OCI-LY7 (cell line): ENCODE data around the gene RNF150. TPM values are rescaled to one million over a fixed set of nuclear protein-coding genes. Genes with fewer than 3 reads are reported as not detected.

Experiments
- BruUV-seq: library from RNA; stranded (reverse); fragments of 400-500 nt; replicated peaks from 2 replicates; lab custom pipeline; 2021; lab: Mats Ljungman, UMichigan
- CTCF ChIA-PET: fragments of 300-600 bp; sonication (Branson Sonifier 250); formaldehyde crosslinking; loops from one replicate; lab custom pipeline; 2022; ENCODE audit warnings: antibody characterized with exemption; ENCODE audit not compliant: unreplicated experiment; lab: Charles Lee
- POLR2A ChIA-PET: fragments of 300-600 bp; sonication (Branson Sonifier 250); formaldehyde crosslinking; loops from one replicate; lab custom pipeline; 2022; ENCODE audit warnings: antibody characterized with exemption; lab: Charles Lee
- DNase-seq: peaks from one replicate; pipeline ENCODE4 v3.0.0-alpha.2; 2015; ENCODE audit warnings: low spot score
- H2AFZ ChIP-seq: fragments of 200-600 bp; sonication (generic), shearing (Covaris generic); 2 replicates; pipeline ENCODE4 v1.6.1; 2014; ENCODE audit warnings: mild to moderate bottlenecking, antibody characterized with exemption, low read length, moderate library complexity
- H3K27ac ChIP-seq: fragments of 200-600 bp; sonication (generic); 2 replicates; pipeline ENCODE4 v1.5.1; 2014; ENCODE audit warnings: mixed run types, low read depth, mild to moderate bottlenecking, moderate library complexity, low read length, inconsistent platforms; ENCODE audit not compliant: poor library complexity, severe bottlenecking
- H3K36me3 ChIP-seq: fragments of 200-600 bp; sonication (generic); 2 replicates; pipeline ENCODE4 v1.6.1; 2014; ENCODE audit warnings: mild to moderate bottlenecking, antibody characterized with exemption, low read length, moderate library complexity, mixed read lengths; ENCODE audit not compliant: insufficient read depth
- H3K4me1 ChIP-seq: fragments of 200-600 bp; sonication (generic); 2 replicates; pipeline ENCODE4 v1.5.1; 2014; ENCODE audit warnings: mild to moderate bottlenecking, low read length; ENCODE audit not compliant: insufficient read depth, poor library complexity, severe bottlenecking
- H3K4me2 ChIP-seq: fragments of 200-600 bp; sonication (generic); 2 replicates; pipeline ENCODE4 v1.6.1; 2014; ENCODE audit warnings: mild to moderate bottlenecking, low read length
- H3K4me3 ChIP-seq: fragments of 200-600 bp; sonication (generic); 2 replicates; pipeline ENCODE4 v1.5.1; 2014; ENCODE audit warnings: mild to moderate bottlenecking, low read depth, low read length; ENCODE audit not compliant: poor library complexity, severe bottlenecking
- H3K79me2 ChIP-seq: fragments of 200-600 bp; sonication (generic); 2 replicates; pipeline ENCODE4 v1.6.1; 2016; ENCODE audit warnings: low read depth, mild to moderate bottlenecking, low read length, moderate library complexity, mixed read lengths; ENCODE audit not compliant: insufficient read depth
- H3K9me2 ChIP-seq: fragments of 200-600 bp; sonication (generic); 2 replicates; pipeline ENCODE4 v1.6.1; 2016; ENCODE audit warnings: mild to moderate bottlenecking, low read length, mixed read lengths; ENCODE audit not compliant: insufficient read depth
- H3K9me3 ChIP-seq: fragments of 200-600 bp; sonication (generic); 2 replicates; pipeline ENCODE4 v1.6.1; 2014; ENCODE audit warnings: mild to moderate bottlenecking, mixed run types, low read length, mixed read lengths
- H4K20me1 ChIP-seq: fragments of 200-600 bp; sonication (generic); 2 replicates; pipeline ENCODE4 v1.6.1; 2014; ENCODE audit warnings: mild to moderate bottlenecking, antibody characterized with exemption, low read length, moderate library complexity, mixed read lengths; ENCODE audit not compliant: insufficient read depth
- EZH2phosphoT487 ChIP-seq: fragments of 200-600 bp; sonication (generic); IDR thresholded peaks from 2 replicates; pipeline ENCODE4 v1.6.1; 2018; ENCODE audit warnings: low read depth, borderline replicate concordance, mild to moderate bottlenecking, mixed run types, antibody characterized with exemption, low read length, moderate library complexity, mixed read lengths
- intact Hi-C: fragments of 100-400 bp; cut with micrococcal nuclease; formaldehyde crosslinking; loops from one replicate; pipeline ENCODE4 v1.10.0; 2022; ENCODE audit not compliant: unreplicated experiment
- total RNA-seq, 2 experiments: library from RNA; depleted of rRNA in 1 of 2; stranded (reverse); fragments of >200 nt in 1 of 2; shearing (Covaris generic) in 1 of 2; gene quantifications; 2 replicates each; pipeline ENCODE4 v1.2.3, GENCODE V29; 2014 to 2022
- TF ChIP-seq, protein P1 (sequence below): fragments of 200-600 bp; sonication (generic); conservative IDR thresholded peaks from 2 replicates; pipeline ENCODE4 v1.5.1; 2014; ENCODE audit warnings: mild to moderate bottlenecking, antibody characterized with exemption, low read length, moderate library complexity, mixed read lengths

The RNF150 gene
- total RNA-seq, 2 experiments from 2014 or later, result not detected

DNA sequence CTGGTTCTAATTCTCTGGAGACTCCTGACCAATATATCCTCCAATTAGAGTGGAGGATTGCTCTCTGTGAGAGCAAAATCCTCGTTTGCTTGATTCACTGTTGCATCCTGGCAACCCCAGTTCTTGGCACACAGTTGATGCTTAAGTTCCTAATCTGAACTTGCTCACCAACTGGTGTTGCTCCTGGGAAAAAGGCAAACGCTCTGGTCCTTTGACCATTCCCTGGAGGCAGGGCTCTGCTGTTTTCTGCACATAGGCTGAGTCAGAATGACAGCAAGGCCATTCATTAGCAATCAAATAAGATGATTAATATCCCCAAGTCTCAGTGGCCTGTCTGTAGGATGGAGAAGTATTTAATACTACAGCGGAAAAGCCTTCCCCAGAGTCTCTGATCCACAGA, 204.4 kb downstream of the RNF150 start:
- Histone ChIP-seq H3K9me3 (no peaks in the 10 kb centered on the region), H3K4me1 (no peaks in the 10 kb centered on the region), H3K36me3 (no peaks in the 10 kb centered on the region), H3K79me2 (no peaks in the 10 kb centered on the region), H3K4me2 (no peak overlapping the region), H3K4me3 (no peak overlapping the region), H3K27ac (no peak overlapping the region), H2AFZ (no peak overlapping the region), H4K20me1 (no peaks in the 10 kb centered on the region), H3K9me2 (no peaks in the 10 kb centered on the region)
- no TSS peak for BruUV-seq
- POLR2A ChIA-PET, result no interaction called here
- TF ChIP-seq EZH2phosphoT487, result no peak
- TF ChIP-seq, protein P1, sequence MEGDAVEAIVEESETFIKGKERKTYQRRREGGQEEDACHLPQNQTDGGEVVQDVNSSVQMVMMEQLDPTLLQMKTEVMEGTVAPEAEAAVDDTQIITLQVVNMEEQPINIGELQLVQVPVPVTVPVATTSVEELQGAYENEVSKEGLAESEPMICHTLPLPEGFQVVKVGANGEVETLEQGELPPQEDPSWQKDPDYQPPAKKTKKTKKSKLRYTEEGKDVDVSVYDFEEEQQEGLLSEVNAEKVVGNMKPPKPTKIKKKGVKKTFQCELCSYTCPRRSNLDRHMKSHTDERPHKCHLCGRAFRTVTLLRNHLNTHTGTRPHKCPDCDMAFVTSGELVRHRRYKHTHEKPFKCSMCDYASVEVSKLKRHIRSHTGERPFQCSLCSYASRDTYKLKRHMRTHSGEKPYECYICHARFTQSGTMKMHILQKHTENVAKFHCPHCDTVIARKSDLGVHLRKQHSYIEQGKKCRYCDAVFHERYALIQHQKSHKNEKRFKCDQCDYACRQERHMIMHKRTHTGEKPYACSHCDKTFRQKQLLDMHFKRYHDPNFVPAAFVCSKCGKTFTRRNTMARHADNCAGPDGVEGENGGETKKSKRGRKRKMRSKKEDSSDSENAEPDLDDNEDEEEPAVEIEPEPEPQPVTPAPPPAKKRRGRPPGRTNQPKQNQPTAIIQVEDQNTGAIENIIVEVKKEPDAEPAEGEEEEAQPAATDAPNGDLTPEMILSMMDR, result no peak
- DNase-seq, result no peak
- intact Hi-C loops, result no loop called here
- CTCF ChIA-PET, result no interaction called here

DNA sequence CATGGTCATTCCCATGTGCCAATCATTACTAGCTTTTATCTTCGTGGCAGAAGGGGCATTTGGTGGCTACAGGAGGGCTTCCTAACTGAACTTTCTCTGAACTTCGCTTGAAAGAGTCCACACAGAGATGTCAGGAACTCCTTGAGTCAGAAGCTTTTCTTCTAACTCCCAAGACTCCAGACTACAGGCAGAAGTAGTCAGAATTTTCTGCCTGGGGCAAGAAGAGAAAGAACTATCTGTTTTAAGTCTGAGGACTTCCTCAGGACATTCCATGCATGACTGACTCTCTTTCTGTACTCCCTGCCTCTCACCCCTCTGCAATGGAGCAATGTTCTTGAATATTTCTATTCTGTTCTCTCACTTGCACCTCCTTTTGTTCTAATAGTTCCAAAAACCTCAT, 206.6 kb downstream of the RNF150 start:
- no peaks in the 10 kb centered on the region for H3K79me2 ChIP-seq
- H3K4me1 ChIP-seq, result no peaks in the 10 kb centered on the region
- H4K20me1 ChIP-seq, result no peaks in the 10 kb centered on the region
- H3K9me2 ChIP-seq, result no peaks in the 10 kb centered on the region
- H3K4me3 ChIP-seq, result no peak overlapping the region
- no peak overlapping the region for H3K4me2 ChIP-seq
- H3K36me3 ChIP-seq, result no peaks in the 10 kb centered on the region
- TF ChIP-seq, protein P1, result no peak
- no peak for TF ChIP-seq EZH2phosphoT487
- intact Hi-C loops, result no loop called here
- ChIA-PET POLR2A (no interaction called here), CTCF (no interaction called here)
- H2AFZ ChIP-seq, result no peak overlapping the region
- H3K27ac ChIP-seq, result no peak overlapping the region
- DNase-seq, result no peak
- H3K9me3 ChIP-seq, result no peaks in the 10 kb centered on the region
- no TSS peak for BruUV-seq

DNA sequence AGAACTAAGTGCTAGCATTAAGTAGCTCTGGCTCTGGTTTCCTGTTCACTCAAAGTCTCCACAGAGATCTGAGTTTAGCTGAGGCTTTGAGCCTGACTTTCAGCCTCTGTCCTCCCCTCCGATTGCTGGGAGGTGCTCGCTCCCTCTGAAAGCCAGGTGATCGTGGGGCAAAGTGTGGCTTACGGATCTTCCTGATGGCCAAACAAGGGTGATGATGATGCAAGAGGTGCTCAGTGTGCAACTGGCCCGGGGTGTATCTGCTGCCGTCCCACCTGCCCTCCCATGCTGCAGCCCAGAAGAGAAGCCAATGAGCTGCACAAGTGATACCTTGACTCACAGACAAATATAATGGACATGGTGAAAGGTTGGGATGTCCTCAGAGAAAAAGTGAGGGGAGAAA, 207.9 kb downstream of the RNF150 start:
- Histone ChIP-seq H2AFZ (no peak overlapping the region), H3K4me3 (no peak overlapping the region), H3K9me3 (no peaks in the 10 kb centered on the region), H3K4me2 (no peak overlapping the region), H4K20me1 (no peaks in the 10 kb centered on the region), H3K36me3 (no peaks in the 10 kb centered on the region), H3K79me2 (no peaks in the 10 kb centered on the region), H3K27ac (no peak overlapping the region), H3K9me2 (no peaks in the 10 kb centered on the region), H3K4me1 (no peaks in the 10 kb centered on the region)
- no TSS peak for BruUV-seq
- POLR2A ChIA-PET, result no interaction called here
- no peak for TF ChIP-seq EZH2phosphoT487
- TF ChIP-seq, protein P1, result no peak
- CTCF ChIA-PET, result no interaction called here
- intact Hi-C loops, result no loop called here
- no peak for DNase-seq
